HepG2 (cell line): ENCODE results near the gene CTNND2. TPM values are rescaled to one million over a fixed set of nuclear protein-coding genes. Genes with fewer than 3 reads are reported as not detected.

Experiments
- ATAC-seq: fragments of 200-7000 bp; cut with Tn5 transposase; 3 replicates; pipeline ENCODE4 v1.9.1; 2020; ENCODE audit warnings: mild to moderate bottlenecking, moderate library complexity
- BruUV-seq: library from RNA; stranded (reverse); fragments of 400-500 nt; replicated peaks from 2 replicates; lab custom pipeline; 2021; lab: Mats Ljungman, UMichigan
- CTCF ChIA-PET: fragments of 300-600 bp; formaldehyde crosslinking; extraction: SDS; loops from one replicate; lab custom pipeline; 2021; ENCODE audit warnings: low total read pairs, inconsistent platforms, low intra/inter-chr PET ratio; lab: Yijun Ruan, JAX
- POLR2A ChIA-PET: fragments of 350-600 bp; sonication (Branson Sonifier 250); formaldehyde crosslinking; loops from one replicate; lab custom pipeline; 2020; ENCODE audit warnings: antibody characterized with exemption, inconsistent platforms; lab: Yijun Ruan, JAX
- DNase-seq: peaks from one replicate; pipeline ENCODE4 v3.0.0-alpha.2; 2015; ENCODE audit warnings: low spot score
- FAIRE-seq: peaks from 3 replicates; lab custom pipeline; 2011; peaks lifted over from hg19 to GRCh38; lab: Jason Lieb, UNC
- H2AFZ ChIP-seq: one replicate; pipeline ENCODE4 v1.6.1; 2011; ENCODE audit warnings: low read length, inconsistent platforms
- H3K27ac ChIP-seq: fragments of 300-600 bp; 3 replicates; pipeline ENCODE4 v1.8.0; 2011; ENCODE audit warnings: mixed run types, mild to moderate bottlenecking, mixed read lengths, low read length, inconsistent platforms; ENCODE audit not compliant: insufficient read depth; ENCODE audit errors: extremely low read length
- H3K27me3 ChIP-seq, 2 experiments: fragments of 200-600 bp in 1 of 2; 2 replicates in 1 of 2; 3 replicates in 1 of 2; pipeline versions ENCODE4 v1.6.0 to v1.8.0; 2011; ENCODE audit warnings: low read length in 2 of 2, mild to moderate bottlenecking in 2 of 2, moderate library complexity in 2 of 2, inconsistent platforms in 1 of 2; ENCODE audit not compliant: insufficient read depth in 2 of 2, control insufficient read depth in 1 of 2
- H3K36me3 ChIP-seq, 2 experiments: fragments of 200-600 bp in 1 of 2; replicated peaks in 1 of 2; 2 replicates in 1 of 2; 3 replicates in 1 of 2; pipeline versions ENCODE4 v1.5.1 to v1.8.0; 2011; ENCODE audit warnings: low read length in 2 of 2, inconsistent platforms in 1 of 2; ENCODE audit not compliant: insufficient read depth in 2 of 2, control insufficient read depth in 1 of 2
- H3K4me1 ChIP-seq: 2 replicates; pipeline ENCODE4 v1.5.1; 2012; ENCODE audit warnings: low read length, inconsistent platforms; ENCODE audit not compliant: insufficient read depth
- H3K4me2 ChIP-seq: 2 replicates; pipeline ENCODE4 v1.6.0; 2011; ENCODE audit warnings: low read depth, low read length, inconsistent platforms
- H3K4me3 ChIP-seq, 3 experiments: fragments of 200-600 bp in 1 of 3; sonication (generic), shearing (Covaris generic) in 1 of 3; replicated peaks in 1 of 3; 2 replicates each; pipeline ENCODE4 v1.5.1; 2011 to 2016; ENCODE audit warnings: low read length in 3 of 3, inconsistent platforms in 2 of 3, low read depth in 2 of 3, mild to moderate bottlenecking in 2 of 3, control low read depth in 1 of 3, mixed read lengths in 1 of 3; ENCODE audit not compliant: insufficient read depth in 1 of 3
- H3K79me2 ChIP-seq: one replicate; pipeline ENCODE4 v1.6.1; 2011; ENCODE audit warnings: low read length, inconsistent platforms; ENCODE audit not compliant: insufficient read depth
- H3K9ac ChIP-seq: 2 replicates; pipeline ENCODE4 v1.6.0; 2011; ENCODE audit warnings: mild to moderate bottlenecking, low read depth, low read length, inconsistent platforms; ENCODE audit not compliant: insufficient read depth
- H3K9me3 ChIP-seq: 2 replicates; pipeline ENCODE4 v1.5.1; 2012; ENCODE audit warnings: mild to moderate bottlenecking, low read length
- H4K20me1 ChIP-seq: 2 replicates; pipeline ENCODE4 v1.6.0; 2011; ENCODE audit warnings: inconsistent platforms, mild to moderate bottlenecking, low read length, moderate library complexity; ENCODE audit not compliant: insufficient read depth
- ASH2L ChIP-seq: fragments of 300-600, 200-600 bp; sonication (generic); IDR thresholded peaks from 2 replicates; pipeline ENCODE4 v1.7.0; 2017; ENCODE audit warnings: low read depth, mild to moderate bottlenecking, moderate library complexity, mixed read lengths, low read length; ENCODE audit not compliant: insufficient read length
- BCL6 ChIP-seq: IDR thresholded peaks from 2 replicates; pipeline ENCODE4 v1.6.1; 2016; ENCODE audit warnings: missing genetic modification reagents, missing compliant biosample characterization
- DMAP1 ChIP-seq: IDR thresholded peaks from 2 replicates; pipeline ENCODE4 v1.6.1; 2016
- ELF1 ChIP-seq: sonication (generic); formaldehyde crosslinking; IDR thresholded peaks from 2 replicates; pipeline ENCODE4 v1.4.0; 2020; ENCODE audit warnings: missing genetic modification reagents
- EZH2 ChIP-seq: conservative IDR thresholded peaks from 2 replicates; pipeline ENCODE4 v1.6.1; 2012; ENCODE audit warnings: mild to moderate bottlenecking, low read depth, low read length, moderate library complexity
- HOXA5 ChIP-seq: sonication (generic); formaldehyde crosslinking; IDR thresholded peaks from 2 replicates; pipeline ENCODE4 v1.4.0; 2020; ENCODE audit warnings: missing genetic modification reagents
- MEIS1 ChIP-seq: sonication (generic); formaldehyde crosslinking; IDR thresholded peaks from 2 replicates; pipeline ENCODE4 v1.9.0; 2021; ENCODE audit warnings: mild to moderate bottlenecking, missing genetic modification reagents, moderate library complexity, borderline replicate concordance
- PITX1 ChIP-seq: sonication (generic); formaldehyde crosslinking; IDR thresholded peaks from 2 replicates; pipeline ENCODE4 v1.5.1; 2020; ENCODE audit warnings: mild to moderate bottlenecking, missing genetic modification reagents
- RBM22 ChIP-seq: fragments of 200-400 bp; formaldehyde crosslinking; optimal IDR thresholded peaks from 2 replicates; pipeline ENCODE3; 2017; ENCODE audit warnings: mild to moderate bottlenecking, low read length, moderate library complexity
- RFX5 ChIP-seq: IDR thresholded peaks from 2 replicates; pipeline ENCODE4 v1.6.1; 2011; ENCODE audit warnings: low read depth, low read length, improper control_type of control experiment
- TSC22D2 ChIP-seq: sonication (generic); formaldehyde crosslinking; IDR thresholded peaks from 2 replicates; pipeline ENCODE4 v1.5.1; 2020; ENCODE audit warnings: missing genetic modification reagents, mild to moderate bottlenecking, borderline replicate concordance
- ZNF333 ChIP-seq: sonication (generic); formaldehyde crosslinking; IDR thresholded peaks from 2 replicates; pipeline ENCODE4 v1.4.0; 2020; ENCODE audit warnings: mild to moderate bottlenecking, missing genetic modification reagents, borderline replicate concordance
- ZNF430 ChIP-seq: sonication (generic); formaldehyde crosslinking; IDR thresholded peaks from 2 replicates; pipeline ENCODE4 v1.9.0; 2021; ENCODE audit warnings: mild to moderate bottlenecking, missing genetic modification reagents
- ZNF562 ChIP-seq: sonication (generic); formaldehyde crosslinking; IDR thresholded peaks from 2 replicates; pipeline ENCODE4 v1.8.0; 2022; ENCODE audit warnings: missing genetic modification reagents, borderline replicate concordance
- ZNF614 ChIP-seq: IDR thresholded peaks from 2 replicates; pipeline ENCODE4 v1.6.1; 2018; ENCODE audit warnings: missing biosample characterization, missing genetic modification reagents, inconsistent platforms, borderline replicate concordance
- ZNF678 ChIP-seq: sonication (generic); formaldehyde crosslinking; IDR thresholded peaks from 2 replicates; pipeline ENCODE4 v1.4.0; 2020; ENCODE audit warnings: mild to moderate bottlenecking, missing genetic modification reagents
- WGBS: methylation state at CpG from one replicate; pipeline ENCODE4 v1.1.6; 2017; ENCODE audit warnings: low lambda C conversion rate; 5-methylcytosine and 5-hydroxymethylcytosine counted together
- in situ Hi-C: cut with HindIII; loops from 2 replicates; pipeline ENCODE4 v1.10.0; 2017; ENCODE audit warnings: low pct_unique_long_range_greater_than_20kb; ENCODE audit not compliant: extremely low pct_ligation_motif_present
- intact Hi-C: fragments of 100-400 bp; cut with micrococcal nuclease; formaldehyde crosslinking; loops from one replicate; pipeline ENCODE4 v1.10.0; 2022; ENCODE audit not compliant: unreplicated experiment
- polyA plus RNA-seq, 8 experiments: library from polyadenylated mRNA; depleted of rRNA in 3 of 8; stranded (reverse) in 7 of 8; unstranded in 1 of 8; fragments of >200 nt; fragmentation: Illumina TruSeq in 4 of 8; extraction: Trizol in 4 of 8; gene quantifications; 2 replicates each; pipeline versions ENCODE4 v1.2.1 to v1.2.3, GENCODE V29; 2011 to 2016; ENCODE audit warnings: low read depth in 4 of 8, missing spikeins in 1 of 8, mixed read lengths in 1 of 8; ENCODE audit not compliant: insufficient read depth in 1 of 8
- total RNA-seq, 5 experiments: library from RNA; depleted of rRNA; stranded (reverse); fragments of >200 nt; fragmentation: Illumina TruSeq; extraction: Trizol; gene quantifications; 2 replicates each; pipeline ENCODE4 v1.2.3, GENCODE V29; 2016; ENCODE audit warnings: low read depth in 1 of 5

CTNND2 gene
- total and polyA plus RNA-seq, 2 of the 13 experiments (the other 11 are each of a cell fraction or from before 2014, with no cell fraction given), result not detected

DNA sequence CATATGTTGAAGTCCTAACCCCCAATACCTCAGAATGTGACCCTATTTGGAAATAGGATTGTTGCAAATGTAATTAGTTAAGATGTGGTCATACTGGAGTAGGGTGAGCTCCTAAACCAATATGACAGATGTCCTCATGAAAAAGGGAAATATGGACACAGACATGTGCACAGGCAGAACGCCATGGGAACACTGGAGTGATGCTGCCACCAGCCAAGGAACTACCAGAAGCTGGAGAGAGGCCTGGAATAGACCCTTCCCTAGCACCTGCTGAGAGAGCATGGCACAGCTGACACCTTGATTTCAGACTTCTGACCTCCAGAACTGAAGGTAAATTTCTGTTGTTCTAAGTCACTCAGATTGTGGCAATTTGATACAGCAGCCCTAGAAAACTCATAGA, 110.8 kb downstream of the CTNND2 start:
- FAIRE-seq, result no peak
- intact Hi-C loops, result no loop called here
- CTCF ChIA-PET, result no interaction called here

GRCh38 chr5:11792621-11793020, 111.6 kb downstream of the CTNND2 start:
- Histone ChIP-seq H3K4me2 (no peak overlapping the region), H4K20me1 (no peaks in the 10 kb centered on the region), H3K9ac (no peak overlapping the region), H3K9me3 (no peaks in the 10 kb centered on the region), H3K27ac (no peak overlapping the region), H2AFZ (no peak overlapping the region), H3K27me3 (no peaks in the 10 kb centered on the region)
- DNase-seq (no peak), ATAC-seq (no peak), FAIRE-seq (no peak)
- no TSS peak for BruUV-seq
- in situ Hi-C loops, result no loop called here
- ChIA-PET POLR2A (no interaction called here), CTCF (no interaction called here)
- TF ChIP-seq RBM22 (no peak), ZNF333 (no peak), ZNF562 (CRISPR knock-in tag) (no peak), DMAP1 (CRISPR knock-in tag) (no peak), ASH2L (no peak), MEIS1 (no peak), ZNF614 (CRISPR knock-in tag) (no peak), EZH2 (no peak), PITX1 (CRISPR knock-in tag) (no peak), ELF1 (CRISPR knock-in tag) (no peak), HOXA5 (CRISPR knock-in tag) (no peak), BCL6 (CRISPR knock-in tag) (no peak), ZNF678 (CRISPR knock-in tag) (no peak), RFX5 (no peak), TSC22D2 (CRISPR knock-in tag) (no peak)
- TF ChIP-seq, all 625 proteins: peak for 0
- Histone ChIP-seq H3K4me1 (no peaks in the 10 kb centered on the region), H3K4me3 (no peak overlapping the region), H3K79me2 (no peaks in the 10 kb centered on the region), H3K36me3 (no peaks in the 10 kb centered on the region)
- WGBS, result 29% methylated on average over 3 of the region's 3 CpGs
- intact Hi-C loops, result no loop called here

More for the DNA sequence above, 110.8 kb downstream of the CTNND2 start:
- no peak for TF ChIP-seq ZNF430 (CRISPR knock-in tag)
- no peak overlapping the region for H2AFZ ChIP-seq
- H3K9ac ChIP-seq, result no peak overlapping the region
- no peak overlapping the region for H3K4me2 ChIP-seq
- 0% methylated on average over 1 of the region's 1 CpG for WGBS
- no peaks in the 10 kb centered on the region for H3K79me2 ChIP-seq
- H3K27ac ChIP-seq, result no peak overlapping the region
- H3K9me3 ChIP-seq, result no peaks in the 10 kb centered on the region
- in situ Hi-C loops, result no loop called here
- H3K36me3 ChIP-seq, result no peaks in the 10 kb centered on the region
- H3K4me3 ChIP-seq, result no peak overlapping the region
- POLR2A ChIA-PET, result no interaction called here
- no peaks in the 10 kb centered on the region for H3K27me3 ChIP-seq
- DNase-seq (no peak), ATAC-seq (no peak)
- no peaks in the 10 kb centered on the region for H3K4me1 ChIP-seq
- H4K20me1 ChIP-seq, result no peaks in the 10 kb centered on the region
- BruUV-seq, result no TSS peak
